ENCODE data around the gene CEP85L.

Gene CEP85L

GRCh38 chr6:118574051-118574865 is 77.1 kb downstream of the CEP85L start:
- Histone ChIP-seq H3K79me1 (ENCODE audit: low read length) (peaks cover 3% of the 10 kb centered on the region), H3K36me3 (ENCODE audit: control insufficient read depth, insufficient read depth, low read length) (no peaks in the 10 kb centered on the region), H2AK5ac (ENCODE audit: low read length) (no peak overlapping the region), H2BK120ac (ENCODE audit: low read depth, low read length) (no peak overlapping the region), H3K56ac (ENCODE audit: low read length) (no peak overlapping the region), H3K79me2 (ENCODE audit: control insufficient read depth, insufficient read depth, low read length) (no peaks in the 10 kb centered on the region), H2BK5ac (ENCODE audit: low read length) (no peak overlapping the region), H3K4me3 (ENCODE audit: low read length) (peak overlapping the region; percentile 27), H3K4ac (ENCODE audit: low read depth, low read length) (no peak overlapping the region), H3K9ac (ENCODE audit: low read length) (no peak overlapping the region), H3K27ac (ENCODE audit: low read depth, low read length) (no peak overlapping the region), H4K8ac (ENCODE audit: low read depth, low read length) (no peak overlapping the region), H3K4me2 (ENCODE audit: low read length) (no peak overlapping the region), H3K4me1 (ENCODE audit: control insufficient read depth, low read depth, low read length) (no peaks in the 10 kb centered on the region), H2BK15ac (replicated peaks; ENCODE audit: low read depth) (no peak overlapping the region), H4K5ac (ENCODE audit: low read length) (no peak overlapping the region), H3K23ac (ENCODE audit: low read length) (no peak overlapping the region), H3K27me3 (ENCODE audit: insufficient read depth, low read length, poor library complexity) (no peaks in the 10 kb centered on the region), H3K18ac (ENCODE audit: low read length) (no peak overlapping the region)
- DNase-seq, result peak; percentile 49
- WGBS (ENCODE audit: extremely low coverage, insufficient coverage, low lambda C conversion rate), result no CpG with 5 or more reads among the region's 13 CpGs

DNA sequence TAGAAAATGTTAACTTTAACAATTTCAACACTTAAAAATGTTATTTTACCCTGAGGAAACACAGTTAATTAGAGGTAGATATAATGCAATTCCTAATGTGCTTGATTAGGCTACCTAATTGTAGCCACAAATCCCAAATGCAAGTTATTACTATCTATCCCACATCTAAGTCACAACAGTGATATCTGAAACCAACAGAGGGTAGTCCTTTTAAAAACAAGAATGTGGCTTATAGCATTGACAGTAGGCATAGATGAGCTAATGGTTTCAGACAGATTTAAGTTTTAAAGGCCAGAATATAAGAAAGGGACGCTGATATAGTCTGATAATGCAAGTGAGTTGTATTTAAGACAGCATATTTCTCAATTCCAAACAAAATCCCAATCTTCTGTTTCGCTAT is 80.3 kb downstream of the CEP85L start:
- Histone ChIP-seq H2BK120ac (ENCODE audit: low read depth, low read length) (no peak overlapping the region), H3K23ac (ENCODE audit: low read length) (no peak overlapping the region), H3K27me3 (ENCODE audit: insufficient read depth, low read length, poor library complexity) (no peaks in the 10 kb centered on the region), H3K56ac (ENCODE audit: low read length) (no peak overlapping the region), H3K4ac (ENCODE audit: low read depth, low read length) (no peak overlapping the region), H3K18ac (ENCODE audit: low read length) (no peak overlapping the region), H3K4me3 (ENCODE audit: low read length) (no peak overlapping the region), H4K8ac (ENCODE audit: low read depth, low read length) (no peak overlapping the region), H3K79me2 (ENCODE audit: control insufficient read depth, insufficient read depth, low read length) (no peaks in the 10 kb centered on the region), H3K4me2 (ENCODE audit: low read length) (no peak overlapping the region), H3K4me1 (ENCODE audit: control insufficient read depth, low read depth, low read length) (no peaks in the 10 kb centered on the region), H2BK5ac (ENCODE audit: low read length) (no peak overlapping the region), H2BK15ac (replicated peaks; ENCODE audit: low read depth) (no peak overlapping the region), H3K27ac (ENCODE audit: low read depth, low read length) (no peak overlapping the region), H3K9ac (ENCODE audit: low read length) (no peak overlapping the region), H2AK5ac (ENCODE audit: low read length) (no peak overlapping the region), H3K36me3 (ENCODE audit: control insufficient read depth, insufficient read depth, low read length) (no peaks in the 10 kb centered on the region), H3K79me1 (ENCODE audit: low read length) (peaks cover 3% of the 10 kb centered on the region), H4K5ac (ENCODE audit: low read length) (no peak overlapping the region)
- DNase-seq, result no peak
- no CpG with 5 or more reads among the region's 2 CpGs for WGBS (ENCODE audit: extremely low coverage, insufficient coverage, low lambda C conversion rate)

- Histone ChIP-seq H3K23ac (ENCODE audit: low read length) (no peak overlapping the region), H4K8ac (ENCODE audit: low read depth, low read length) (no peak overlapping the region), H2BK120ac (ENCODE audit: low read depth, low read length) (no peak overlapping the region), H3K36me3 (ENCODE audit: control insufficient read depth, insufficient read depth, low read length) (no peaks in the 10 kb centered on the region), H3K18ac (ENCODE audit: low read length) (no peak overlapping the region), H3K9ac (ENCODE audit: low read length) (no peak overlapping the region), H3K27me3 (ENCODE audit: insufficient read depth, low read length, poor library complexity) (no peaks in the 10 kb centered on the region), H4K5ac (ENCODE audit: low read length) (no peak overlapping the region), H3K4me1 (ENCODE audit: control insufficient read depth, low read depth, low read length) (no peaks in the 10 kb centered on the region), H3K56ac (ENCODE audit: low read length) (no peak overlapping the region), H2AK5ac (ENCODE audit: low read length) (no peak overlapping the region), H3K27ac (ENCODE audit: low read depth, low read length) (no peak overlapping the region), H3K4ac (ENCODE audit: low read depth, low read length) (no peak overlapping the region), H3K4me3 (ENCODE audit: low read length) (no peak overlapping the region), H3K79me2 (ENCODE audit: control insufficient read depth, insufficient read depth, low read length) (no peaks in the 10 kb centered on the region), H3K4me2 (ENCODE audit: low read length) (no peak overlapping the region), H2BK15ac (replicated peaks; ENCODE audit: low read depth) (no peak overlapping the region), H2BK5ac (ENCODE audit: low read length) (no peak overlapping the region), H3K79me1 (ENCODE audit: low read length) (peaks cover 3% of the 10 kb centered on the region)
- 100% methylated on average over 1 of the region's 1 CpG for WGBS (ENCODE audit: extremely low coverage, insufficient coverage, low lambda C conversion rate)
- DNase-seq, result no peak
These were observed 81.9 kb downstream of the CEP85L start for GRCh38 chr6:118569498-118569897.

- no peak overlapping the region for H3K4me3 ChIP-seq (ENCODE audit: low read length)
These were observed 83.4 kb downstream of the CEP85L start for GRCh38 chr6:118567974-118568373.

DNA sequence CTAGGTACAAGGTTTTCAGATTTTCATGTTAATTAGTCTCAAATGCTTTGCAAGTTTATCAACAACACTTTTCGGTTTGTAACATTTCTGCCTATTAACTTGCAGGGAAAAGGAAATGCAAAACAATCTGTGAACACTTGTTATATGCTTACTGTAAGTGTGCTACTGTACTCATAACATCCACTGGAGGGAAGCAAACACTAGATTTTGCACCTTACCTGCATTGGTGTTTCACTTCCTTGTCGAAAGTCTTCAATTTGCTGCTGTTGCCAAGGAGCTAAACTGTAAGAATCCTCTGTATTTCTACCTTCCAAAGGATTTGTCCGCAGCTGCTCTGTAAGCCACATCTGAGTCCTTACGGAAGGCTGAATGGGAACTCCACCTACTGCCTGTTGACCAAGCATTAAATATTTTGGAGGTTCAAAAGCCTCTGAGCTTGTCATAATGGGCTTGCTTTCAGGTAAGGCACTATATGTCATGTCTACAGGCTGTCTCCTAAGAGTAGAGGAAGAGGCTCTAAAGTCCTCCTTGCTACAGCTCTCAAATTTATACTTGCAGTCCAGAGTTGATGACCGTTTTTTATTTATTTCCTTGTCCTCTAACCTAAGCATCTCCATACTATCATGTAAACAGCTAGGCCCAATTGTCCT is 86.0 kb downstream of the CEP85L start:
- Histone ChIP-seq H4K5ac (ENCODE audit: low read length) (no peak overlapping the region), H3K36me3 (ENCODE audit: control insufficient read depth, insufficient read depth, low read length) (no peaks in the 10 kb centered on the region), H3K18ac (ENCODE audit: low read length) (no peak overlapping the region), H3K79me1 (ENCODE audit: low read length) (no peaks in the 10 kb centered on the region), H3K27me3 (ENCODE audit: insufficient read depth, low read length, poor library complexity) (no peaks in the 10 kb centered on the region), H3K79me2 (ENCODE audit: control insufficient read depth, insufficient read depth, low read length) (no peaks in the 10 kb centered on the region), H3K4ac (ENCODE audit: low read depth, low read length) (no peak overlapping the region), H3K56ac (ENCODE audit: low read length) (no peak overlapping the region), H2BK15ac (replicated peaks; ENCODE audit: low read depth) (no peak overlapping the region), H2BK120ac (ENCODE audit: low read depth, low read length) (no peak overlapping the region), H3K4me1 (ENCODE audit: control insufficient read depth, low read depth, low read length) (no peaks in the 10 kb centered on the region), H3K9ac (ENCODE audit: low read length) (no peak overlapping the region), H3K27ac (ENCODE audit: low read depth, low read length) (no peak overlapping the region), H3K4me3 (ENCODE audit: low read length) (no peak overlapping the region), H3K4me2 (ENCODE audit: low read length) (no peak overlapping the region), H3K23ac (ENCODE audit: low read length) (no peak overlapping the region), H2BK5ac (ENCODE audit: low read length) (no peak overlapping the region), H2AK5ac (ENCODE audit: low read length) (no peak overlapping the region), H4K8ac (ENCODE audit: low read depth, low read length) (no peak overlapping the region)
- peak; percentile 74 for DNase-seq
- WGBS (ENCODE audit: extremely low coverage, insufficient coverage, low lambda C conversion rate), result no CpG with 5 or more reads among the region's 5 CpGs

More at GRCh38 chr6:118567974-118568373, 83.4 kb downstream of the CEP85L start:
- H3K4me1 ChIP-seq (ENCODE audit: control insufficient read depth, low read depth, low read length), result no peaks in the 10 kb centered on the region
- no peak overlapping the region for H3K23ac ChIP-seq (ENCODE audit: low read length)
- H3K4ac ChIP-seq (ENCODE audit: low read depth, low read length), result no peak overlapping the region
- no peaks in the 10 kb centered on the region for H3K27me3 ChIP-seq (ENCODE audit: insufficient read depth, low read length, poor library complexity)
- no peak for DNase-seq
- H3K27ac ChIP-seq (ENCODE audit: low read depth, low read length), result no peak overlapping the region
- no peaks in the 10 kb centered on the region for H3K79me2 ChIP-seq (ENCODE audit: control insufficient read depth, insufficient read depth, low read length)
- no peaks in the 10 kb centered on the region for H3K79me1 ChIP-seq (ENCODE audit: low read length)
- no peak overlapping the region for H3K18ac ChIP-seq (ENCODE audit: low read length)
- H3K36me3 ChIP-seq (ENCODE audit: control insufficient read depth, insufficient read depth, low read length), result no peaks in the 10 kb centered on the region
- H2BK120ac ChIP-seq (ENCODE audit: low read depth, low read length), result no peak overlapping the region
- H3K56ac ChIP-seq (ENCODE audit: low read length), result no peak overlapping the region
- no peak overlapping the region for H2BK15ac ChIP-seq (replicated peaks; ENCODE audit: low read depth)
- no peak overlapping the region for H4K8ac ChIP-seq (ENCODE audit: low read depth, low read length)
- no peak overlapping the region for H2BK5ac ChIP-seq (ENCODE audit: low read length)
- H3K4me2 ChIP-seq (ENCODE audit: low read length), result no peak overlapping the region
- H2AK5ac ChIP-seq (ENCODE audit: low read length), result no peak overlapping the region
- H4K5ac ChIP-seq (ENCODE audit: low read length), result no peak overlapping the region
- H3K9ac ChIP-seq (ENCODE audit: low read length), result no peak overlapping the region
- WGBS (ENCODE audit: extremely low coverage, insufficient coverage, low lambda C conversion rate), result no CpG with 5 or more reads among the region's 3 CpGs
